ENCODE results near the gene PTPN20.

Gene PTPN20

GRCh38 chr10:47033541-47034270, 122.5 kb downstream of the PTPN20 start:
- no peak for DNase-seq (ENCODE audit: low read depth in 1 of 2, low spot score in 1 of 2)

DNA sequence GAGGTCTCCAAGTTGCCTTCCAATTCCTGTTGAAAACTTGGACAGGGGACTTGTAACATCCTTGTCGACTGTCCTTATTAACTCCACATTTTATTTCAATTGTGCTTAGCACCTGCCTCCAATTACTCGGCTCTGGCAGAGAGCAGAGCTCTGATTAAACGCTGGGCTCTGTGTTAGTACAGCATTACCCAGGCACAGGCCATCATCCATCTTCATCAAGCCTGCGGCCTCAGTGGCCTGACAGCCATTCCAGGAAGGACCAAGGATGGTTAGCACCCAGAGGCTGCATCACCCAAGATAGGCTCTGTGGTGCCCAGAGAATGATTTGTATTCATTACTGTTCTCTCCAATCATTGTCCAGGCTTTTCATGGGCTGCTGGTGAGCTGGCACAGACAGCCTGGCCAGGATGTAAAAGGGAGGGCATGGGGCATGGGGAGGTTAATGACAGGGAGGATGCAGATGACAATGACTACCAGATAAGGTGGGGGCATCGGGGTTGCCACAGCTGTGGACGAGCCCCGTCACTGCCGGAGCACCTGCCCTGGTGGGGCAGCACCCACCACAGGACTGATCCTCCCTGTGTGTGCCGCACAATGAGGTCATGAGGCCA, 123.3 kb downstream of the PTPN20 start:
- DNase-seq (ENCODE audit: low read depth in 1 of 2, low spot score in 1 of 2) = no peak

- no peak for DNase-seq (ENCODE audit: low read depth in 1 of 2, low spot score in 1 of 2)
These were observed 124.1 kb downstream of the PTPN20 start for GRCh38 chr10:47035171-47035818.

DNA sequence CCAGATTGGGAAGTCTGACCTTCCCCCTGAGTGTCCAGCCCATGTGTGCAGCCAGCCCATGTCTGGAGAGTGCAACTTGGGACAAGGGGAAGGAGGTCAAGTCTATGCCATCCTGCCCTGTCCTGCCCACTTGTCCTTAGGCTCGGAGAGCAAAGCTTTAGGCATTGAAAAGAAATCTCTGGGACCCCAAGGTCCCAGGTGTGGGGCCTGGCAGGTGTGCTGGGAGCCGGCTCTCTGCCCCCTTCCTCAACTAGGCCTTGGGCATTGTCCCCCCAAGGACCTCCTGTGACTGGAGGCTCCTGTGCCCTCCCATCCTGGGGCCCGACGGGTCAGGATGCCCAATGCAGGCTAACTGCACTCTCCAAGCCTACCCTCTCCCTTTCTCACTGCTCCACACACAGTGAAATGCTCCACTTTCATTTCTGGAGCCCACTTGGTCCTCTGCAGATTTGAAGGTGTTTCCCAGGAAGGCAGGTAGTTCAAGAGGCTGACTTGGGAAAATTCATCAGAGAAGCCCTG, 124.7 kb downstream of the PTPN20 start:
- no peak for DNase-seq (ENCODE audit: low read depth in 1 of 2, low spot score in 1 of 2)

DNA sequence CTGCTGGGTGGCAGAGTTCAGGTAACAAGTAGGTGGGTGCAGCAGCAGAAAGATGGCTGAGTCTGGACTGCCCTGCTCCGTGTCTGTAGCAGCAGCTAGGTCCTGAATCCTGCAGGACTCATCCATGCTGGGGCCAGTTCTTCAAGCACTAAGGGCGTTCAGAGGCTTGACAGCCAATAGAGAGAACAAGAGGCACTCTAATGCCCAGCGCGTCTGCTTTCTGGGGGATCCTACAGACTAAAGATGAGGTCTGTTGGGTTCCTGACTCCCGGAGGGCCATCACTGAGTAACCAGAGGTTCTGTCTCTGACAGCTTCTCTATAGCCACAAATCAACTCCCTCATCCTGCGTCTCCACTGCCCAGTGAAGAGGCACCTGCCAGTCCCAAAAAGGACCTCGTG, 125.5 kb downstream of the PTPN20 start:
- DNase-seq (ENCODE audit: low read depth in 1 of 2, low spot score in 1 of 2) = no peak

DNA sequence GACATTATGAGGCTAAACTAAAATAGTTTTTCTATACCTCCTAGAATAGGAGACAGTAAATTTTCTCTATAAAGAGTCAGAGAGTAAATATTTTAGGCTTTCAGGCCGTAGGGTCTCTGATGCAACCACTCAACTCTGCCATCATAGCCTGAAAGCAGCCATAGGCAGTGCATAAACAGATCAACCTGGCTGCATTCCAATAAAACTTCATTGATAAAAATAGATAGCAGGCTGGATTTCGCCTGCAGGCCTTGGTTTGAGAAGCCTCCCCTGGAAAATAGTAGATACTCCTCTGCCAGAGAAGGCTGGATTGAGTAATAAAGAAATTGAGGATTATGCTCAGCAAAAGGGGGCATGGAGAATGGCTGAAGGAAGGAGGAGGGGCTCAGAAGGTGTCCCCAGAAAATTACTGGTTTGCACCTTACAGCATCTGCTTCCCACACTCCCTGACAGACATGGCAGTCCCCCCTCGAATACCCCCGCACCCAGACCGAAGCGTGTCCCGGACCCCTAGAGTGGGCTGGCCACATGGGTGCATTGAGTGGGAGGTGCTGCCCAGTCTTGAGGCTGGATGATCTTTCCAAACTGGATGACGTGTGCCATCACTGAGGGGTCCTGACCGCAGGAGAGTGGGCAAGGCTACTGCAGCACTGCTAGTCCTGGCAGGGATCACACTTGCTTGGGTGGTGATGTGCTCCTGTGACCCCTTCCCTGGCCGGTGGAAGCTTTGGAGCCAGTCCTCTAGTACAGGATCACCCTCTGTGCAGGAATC, 126.6 kb downstream of the PTPN20 start:
- DNase-seq (ENCODE audit: low read depth in 1 of 2, low spot score in 1 of 2) = no peak

- no peak for DNase-seq (ENCODE audit: low read depth in 1 of 2, low spot score in 1 of 2)
These were observed 127.8 kb downstream of the PTPN20 start for GRCh38 chr10:47038881-47039561.

DNA sequence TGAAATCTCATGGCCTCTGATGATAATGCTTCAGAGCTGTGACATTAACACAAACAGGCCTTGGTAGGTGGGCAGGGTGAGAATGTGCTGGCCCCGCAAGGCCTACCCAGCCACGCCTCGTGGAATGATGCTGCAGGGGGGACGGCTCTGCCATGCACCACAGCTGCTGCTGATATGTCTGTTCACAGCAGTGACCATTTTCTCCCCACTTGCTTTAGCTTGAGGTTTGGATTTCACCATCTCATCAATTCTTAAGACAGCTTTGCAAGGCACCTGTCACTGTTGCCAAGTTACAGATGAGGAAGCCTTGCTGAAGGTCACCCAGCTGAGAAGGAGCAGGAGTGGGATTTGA, 128.3 kb downstream of the PTPN20 start:
- DNase-seq (ENCODE audit: low read depth in 1 of 2, low spot score in 1 of 2) = no peak

DNA sequence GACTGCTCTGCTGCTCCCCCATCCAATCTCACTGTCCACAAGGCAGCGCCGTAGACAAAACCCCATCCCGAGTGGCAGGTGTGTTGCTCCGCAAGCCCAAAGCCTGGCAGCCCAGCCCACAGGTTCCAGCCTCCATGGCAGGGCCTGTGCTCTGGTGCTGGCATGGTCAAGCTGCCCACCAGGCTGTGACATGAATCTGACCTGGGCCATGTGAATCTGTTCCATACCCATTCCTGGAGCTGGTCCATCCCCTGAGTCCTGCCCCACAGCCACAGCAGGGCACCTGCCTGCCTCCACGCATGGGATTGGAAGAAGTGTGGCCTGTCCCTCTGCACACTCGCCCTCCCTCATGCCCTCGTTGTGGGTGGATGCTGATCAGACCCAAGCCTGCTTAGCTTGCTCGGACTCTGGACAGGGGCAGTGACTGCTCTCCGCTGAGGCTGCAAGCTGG, 128.8 kb downstream of the PTPN20 start:
- DNase-seq (ENCODE audit: low read depth in 1 of 2, low spot score in 1 of 2) = no peak

DNA sequence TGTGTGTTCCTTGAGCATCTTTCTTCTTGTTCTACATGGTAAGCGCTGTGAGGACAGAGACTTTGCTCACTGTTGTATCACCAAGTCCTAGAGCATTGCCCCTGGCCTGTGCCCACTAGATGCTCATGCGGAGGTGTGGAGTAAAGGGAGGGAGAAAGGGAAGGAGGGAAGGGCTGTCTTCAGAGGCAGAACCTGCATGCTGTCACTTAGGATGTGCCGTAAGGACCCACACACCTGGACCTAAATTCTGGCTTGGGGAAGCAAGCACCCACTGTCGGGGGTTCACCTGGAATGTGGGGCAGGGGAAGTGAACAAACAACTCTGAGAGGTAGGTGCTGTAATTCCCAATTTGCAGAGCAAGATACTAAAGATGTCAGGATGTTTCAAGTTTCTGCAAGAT, 129.5 kb downstream of the PTPN20 start:
- DNase-seq (ENCODE audit: low read depth in 1 of 2, low spot score in 1 of 2) = no peak

- DNase-seq (ENCODE audit: low read depth in 1 of 2, low spot score in 1 of 2) = no peak
These were observed 130.4 kb downstream of the PTPN20 start for GRCh38 chr10:47041396-47042198.

DNA sequence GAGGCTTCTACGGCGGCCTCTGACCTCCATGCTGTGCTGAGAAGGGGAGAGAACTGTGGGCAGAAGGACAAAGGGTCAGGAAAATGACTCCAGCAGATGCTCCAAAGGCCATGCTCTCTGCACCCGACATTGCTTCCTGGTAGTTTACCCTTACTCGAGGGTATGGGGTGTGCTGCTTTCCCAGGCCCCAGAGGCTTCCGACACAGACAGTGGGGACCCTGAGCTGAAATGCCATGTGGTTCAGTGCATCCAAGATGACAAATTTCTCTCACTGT, 130.9 kb downstream of the PTPN20 start:
- DNase-seq (ENCODE audit: low read depth in 1 of 2, low spot score in 1 of 2) = no peak

- no peak for DNase-seq (ENCODE audit: low read depth in 1 of 2, low spot score in 1 of 2)
These were observed 131.8 kb downstream of the PTPN20 start for GRCh38 chr10:47042780-47043750.

- no peak for DNase-seq (ENCODE audit: low read depth in 1 of 2, low spot score in 1 of 2)
These were observed 132.8 kb downstream of the PTPN20 start for GRCh38 chr10:47043928-47044538.

GRCh38 chr10:47044741-47045140, 133.5 kb downstream of the PTPN20 start:
- DNase-seq (ENCODE audit: low read depth in 1 of 2, low spot score in 1 of 2) = no peak

GRCh38 chr10:47045331-47045861, 134.2 kb downstream of the PTPN20 start:
- no peak for DNase-seq (ENCODE audit: low read depth in 1 of 2, low spot score in 1 of 2)

DNA sequence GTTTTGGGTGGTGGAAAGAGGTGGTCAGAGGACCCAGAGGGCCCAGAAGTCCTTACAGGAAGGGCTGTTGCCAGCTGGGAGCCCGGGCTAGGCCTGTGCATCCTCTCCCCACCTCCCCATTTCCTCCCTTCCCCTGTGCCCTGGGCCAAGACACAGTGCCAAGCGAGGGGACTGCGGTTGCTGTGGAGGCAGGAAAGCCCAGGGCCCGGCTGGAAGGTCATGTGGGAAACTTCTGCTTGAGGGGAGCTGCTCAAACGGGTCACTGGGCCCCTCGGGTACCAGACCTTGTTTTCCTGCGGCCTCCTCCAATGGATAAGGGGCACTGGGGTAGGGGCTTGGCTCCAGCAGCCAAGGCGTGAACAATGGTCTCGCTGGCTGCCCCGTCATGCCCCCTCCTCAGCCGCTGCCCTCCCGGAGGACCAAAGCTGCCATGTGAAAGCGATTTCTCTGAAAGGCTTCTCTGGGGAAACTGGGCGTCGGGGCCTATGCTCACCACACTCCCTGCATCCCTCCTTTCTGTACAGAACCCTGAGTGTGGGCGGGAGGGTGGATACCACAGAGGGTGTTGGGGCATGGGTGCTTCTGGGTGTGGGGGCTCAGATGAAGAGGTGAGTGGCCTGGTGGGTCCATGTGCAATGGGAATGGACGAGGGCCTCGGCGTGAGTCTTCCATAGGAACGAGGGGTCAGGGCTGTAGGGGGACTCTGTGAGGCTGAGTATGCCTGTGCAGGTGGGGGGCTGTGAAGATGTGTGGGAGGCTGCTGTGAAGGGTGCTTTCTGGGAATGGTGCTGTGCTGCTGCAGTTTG, 135.3 kb downstream of the PTPN20 start:
- no peak for DNase-seq (ENCODE audit: low read depth in 1 of 2, low spot score in 1 of 2)

- no peak for DNase-seq (ENCODE audit: low read depth in 1 of 2, low spot score in 1 of 2)
These were observed 135.9 kb downstream of the PTPN20 start for GRCh38 chr10:47047127-47047504.
